GM18498 (cell line): ENCODE results near the gene SPANXC.
"Not testable (repeated sequence)": the region's sequence is repeated elsewhere in the genome, so short reads cannot be mapped to it uniquely, and the experiment has no call there.

Experiments
- ATAC-seq: cut with Tn5 transposase; IDR thresholded peaks from one replicate; pipeline ENCODE4 v1.9.1; 2021; ENCODE audit warnings: mild to moderate bottlenecking, moderate library complexity; ENCODE audit not compliant: unreplicated experiment

Gene SPANXC, protein sequence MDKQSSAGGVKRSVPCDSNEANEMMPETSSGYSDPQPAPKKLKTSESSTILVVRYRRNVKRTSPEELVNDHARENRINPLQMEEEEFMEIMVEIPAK

DNA sequence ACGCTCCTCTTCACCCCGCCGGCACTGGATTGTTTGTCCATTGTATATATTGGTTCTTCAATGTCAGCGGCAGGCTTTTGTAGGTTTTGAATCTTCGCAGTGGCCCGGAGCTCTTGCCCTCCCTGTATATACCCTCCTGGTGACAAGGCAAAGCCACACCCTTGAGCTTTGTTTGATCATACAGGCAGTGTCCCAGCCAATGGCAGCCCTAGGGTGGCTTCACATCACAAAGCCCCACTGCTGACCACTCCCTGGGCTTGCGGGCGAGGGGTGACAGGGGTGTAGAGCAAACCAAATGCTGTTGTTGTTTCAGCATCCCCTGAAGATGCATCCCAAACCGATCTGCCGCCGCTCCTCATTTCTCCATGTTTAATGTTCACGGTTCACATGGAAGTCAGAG lies at the start of gene SPANXC:
TSS of gene SPANXC (minus strand) at position 101 of the 400 bp plus-strand sequence. CDS start at position 41, 60 bp downstream.
- ATAC-seq = not testable (repeated sequence)

DNA sequence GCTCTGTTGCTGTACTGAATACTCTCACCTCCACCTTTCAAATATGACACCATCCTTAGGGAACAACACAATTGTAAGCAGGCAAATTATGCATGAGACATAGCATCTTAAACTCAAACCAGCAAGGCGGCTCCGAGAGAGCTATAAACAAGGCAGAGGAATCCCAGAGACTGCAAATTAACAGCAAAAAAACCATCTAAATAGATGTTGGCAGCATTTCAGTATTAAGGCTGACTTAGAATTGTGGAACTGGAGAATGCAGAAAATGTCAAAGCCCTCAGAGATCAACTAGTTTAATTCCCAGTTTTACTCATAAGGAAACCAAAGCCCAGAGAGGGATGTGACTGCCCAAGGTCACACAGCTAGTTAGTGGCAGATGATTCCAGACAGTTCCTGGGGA lies 37.2 kb upstream of the SPANXC start:
- ATAC-seq = no peak

DNA sequence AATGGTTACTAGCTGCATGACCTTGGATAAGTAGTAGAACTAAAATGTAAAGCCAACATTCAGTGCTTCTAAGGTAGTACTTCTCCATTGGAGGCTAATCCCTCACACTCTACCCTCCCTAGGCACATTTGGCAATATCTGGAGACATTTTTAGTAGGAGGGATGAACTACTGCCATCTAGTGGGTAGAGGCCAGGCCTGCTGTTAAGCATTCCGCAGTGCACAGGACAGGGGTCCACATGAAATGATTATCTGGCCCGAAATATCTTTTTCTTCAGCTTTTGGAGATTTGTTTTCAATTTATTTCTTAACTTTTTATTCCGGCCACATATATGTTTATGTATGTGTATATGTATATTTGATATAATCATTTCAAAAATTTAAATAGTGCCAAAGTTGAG lies 36.0 kb upstream of the SPANXC start:
- no peak for ATAC-seq

DNA sequence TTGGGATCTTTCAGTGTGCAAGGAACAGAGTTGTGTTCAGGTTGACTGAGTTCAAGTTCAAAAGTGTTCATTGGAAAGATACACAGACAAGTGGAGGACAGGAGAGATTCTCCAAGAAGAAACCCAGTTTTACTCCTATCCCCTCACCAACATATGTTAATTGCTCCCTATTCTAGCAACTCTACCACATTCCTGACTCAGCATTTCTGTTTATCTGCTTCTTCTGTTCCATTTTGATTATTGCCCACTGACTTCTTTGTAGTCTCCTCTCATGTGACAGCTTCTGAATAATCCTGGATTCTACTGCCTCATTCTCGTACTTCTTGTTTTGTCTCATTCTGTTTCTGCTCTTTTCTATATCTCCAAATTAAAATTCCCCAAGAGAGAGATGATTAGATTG lies 15.8 kb upstream of the SPANXC start:
- ATAC-seq = no peak

DNA sequence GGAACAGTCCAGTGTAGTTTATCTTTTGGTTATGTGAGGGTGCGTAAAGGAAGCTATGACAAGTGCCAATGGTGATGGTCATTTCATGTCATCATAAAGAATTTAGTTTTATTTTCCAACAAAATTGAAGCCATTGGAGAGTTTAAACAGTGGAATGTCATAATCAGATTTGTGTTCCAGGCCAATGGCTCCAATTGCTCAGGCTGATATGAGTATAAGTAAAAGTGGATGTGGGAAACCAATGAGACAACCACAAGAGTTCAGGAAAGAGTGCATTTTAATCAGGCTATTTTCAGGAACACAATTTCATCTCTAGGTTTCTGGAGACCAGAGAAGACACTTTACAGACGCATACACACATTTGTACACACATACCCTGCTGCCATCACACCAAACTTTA lies 20.7 kb downstream of the SPANXC start:
- ATAC-seq = no peak

DNA sequence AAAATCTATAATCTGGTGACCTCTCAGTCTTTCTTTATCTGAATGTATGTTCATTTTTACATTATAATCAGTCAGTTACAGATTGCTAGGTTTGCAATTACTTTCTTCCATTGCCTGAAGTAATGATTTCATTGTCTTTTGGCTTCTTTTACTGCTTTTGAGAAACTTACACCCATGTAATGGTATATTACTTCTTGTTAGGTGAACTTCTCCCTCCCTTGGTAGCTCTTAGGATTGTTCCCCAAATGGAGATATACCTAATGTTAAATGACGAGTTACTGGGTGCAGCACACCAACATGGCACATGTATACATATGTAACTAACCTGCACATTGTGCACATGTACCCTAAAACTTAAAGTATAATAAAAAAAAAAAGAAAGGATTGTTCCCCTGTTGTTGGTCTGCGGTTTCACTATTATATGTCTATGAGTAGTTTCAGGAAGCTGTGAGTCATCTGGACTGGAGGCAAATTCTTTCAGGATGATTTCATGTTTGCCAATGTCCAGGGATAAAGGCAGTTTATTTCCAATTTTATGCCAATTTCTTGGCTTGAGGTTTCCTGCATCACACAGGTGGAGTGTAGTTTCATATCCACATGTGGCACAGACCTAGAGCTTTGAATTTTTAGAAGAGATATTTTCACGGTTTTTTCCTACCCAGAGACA lies 21.8 kb downstream of the SPANXC start:
- ATAC-seq = no peak

DNA sequence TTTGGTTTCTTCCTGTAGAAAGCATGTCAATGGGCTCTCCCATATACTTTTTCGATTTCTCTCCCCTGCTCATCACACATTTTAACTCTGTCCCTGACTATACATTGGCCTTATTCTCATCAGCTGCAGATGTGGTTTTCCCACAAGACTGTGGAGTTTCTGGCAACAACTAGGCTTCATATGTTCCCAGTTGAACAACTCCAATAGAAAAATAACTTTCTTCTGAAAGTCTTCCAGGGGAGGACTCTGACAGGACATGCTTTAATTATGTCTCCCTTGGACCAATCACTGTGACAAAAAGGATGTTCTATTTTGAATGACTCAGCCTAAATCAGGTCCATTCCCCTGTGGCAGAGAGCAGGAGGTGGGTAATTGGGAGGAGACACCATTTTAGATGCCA lies 28.1 kb downstream of the SPANXC start:
- no peak for ATAC-seq

DNA sequence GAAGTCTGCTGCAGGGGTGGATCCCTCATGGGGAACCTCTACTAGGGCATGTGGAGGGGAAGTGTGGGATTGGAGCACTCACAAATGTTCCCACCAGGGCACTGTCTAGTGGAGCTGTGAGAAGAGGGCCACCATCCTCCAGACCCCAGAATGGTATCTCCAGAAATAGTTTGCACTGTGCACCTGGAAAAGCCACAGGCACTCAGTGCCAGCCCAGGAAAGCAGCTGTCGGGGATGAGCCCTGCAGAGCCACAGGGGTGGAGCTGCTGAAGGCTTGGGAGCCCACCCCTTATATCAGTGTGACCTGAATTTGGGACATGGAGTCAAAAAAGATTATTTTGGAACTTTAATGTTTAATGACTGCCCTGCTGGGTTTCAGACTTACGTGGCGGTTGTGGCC lies 40.4 kb downstream of the SPANXC start:
- no peak for ATAC-seq
